ENCODE data around the gene MFAP4.

The MFAP4 gene

GRCh38 chr17:19399750-19400450, 12.9 kb upstream of the MFAP4 start:
- no peaks in the 10 kb centered on the region for H3K36me3 ChIP-seq (ENCODE audit: control insufficient read depth, insufficient read depth, low read length)
- no peak overlapping the region for H3K27ac ChIP-seq (ENCODE audit: low read length)
- H3K4me3 ChIP-seq (ENCODE audit: low read length): no peak overlapping the region
- H3K9me3 ChIP-seq (ENCODE audit: control insufficient read depth, insufficient read depth, low read length): no peaks in the 10 kb centered on the region
- no CpG with 5 or more reads among the region's 3 CpGs for WGBS (ENCODE audit: insufficient coverage, insufficient read length)
- no peaks in the 10 kb centered on the region for H3K27me3 ChIP-seq (ENCODE audit: control insufficient read depth, insufficient read depth, low read length)
- no peak for DNase-seq (ENCODE audit: low read depth, low spot score)
- peaks cover 3% of the 10 kb centered on the region; the same call in 1 of the 2 replicates for H3K4me1 ChIP-seq (ENCODE audit: control insufficient read depth, insufficient read depth, low read length)

- Histone ChIP-seq H3K27ac (ENCODE audit: low read length) (no peak overlapping the region), H3K9me3 (ENCODE audit: control insufficient read depth, insufficient read depth, low read length) (no peaks in the 10 kb centered on the region), H3K27me3 (ENCODE audit: control insufficient read depth, insufficient read depth, low read length) (no peaks in the 10 kb centered on the region), H3K36me3 (ENCODE audit: control insufficient read depth, insufficient read depth, low read length) (no peaks in the 10 kb centered on the region), H3K4me3 (ENCODE audit: low read length) (no peak overlapping the region), H3K4me1 (ENCODE audit: control insufficient read depth, insufficient read depth, low read length) (peaks cover 3% of the 10 kb centered on the region; the same call in 1 of the 2 replicates)
- DNase-seq (ENCODE audit: low read depth, low spot score): no peak
- no CpG with 5 or more reads among the region's 2 CpGs for WGBS (ENCODE audit: insufficient coverage, insufficient read length)
Observed at GRCh38 chr17:19398301-19399181, 11.6 kb upstream of the MFAP4 start.

- no CpG with 5 or more reads among the region's 6 CpGs for WGBS (ENCODE audit: insufficient coverage, insufficient read length)
- Histone ChIP-seq H3K9me3 (ENCODE audit: control insufficient read depth, insufficient read depth, low read length) (no peaks in the 10 kb centered on the region), H3K4me1 (ENCODE audit: control insufficient read depth, insufficient read depth, low read length) (peaks cover 3% of the 10 kb centered on the region; the same call in 1 of the 2 replicates), H3K27ac (ENCODE audit: low read length) (no peak overlapping the region), H3K4me3 (ENCODE audit: low read length) (no peak overlapping the region), H3K36me3 (ENCODE audit: control insufficient read depth, insufficient read depth, low read length) (no peaks in the 10 kb centered on the region), H3K27me3 (ENCODE audit: control insufficient read depth, insufficient read depth, low read length) (no peaks in the 10 kb centered on the region)
- DNase-seq (ENCODE audit: low read depth, low spot score): no peak
Observed at GRCh38 chr17:19397556-19398041, 10.6 kb upstream of the MFAP4 start.

- no peak for DNase-seq (ENCODE audit: low read depth, low spot score)
- no CpG with 5 or more reads among the region's 7 CpGs for WGBS (ENCODE audit: insufficient coverage, insufficient read length)
- H3K27me3 ChIP-seq (ENCODE audit: control insufficient read depth, insufficient read depth, low read length): no peaks in the 10 kb centered on the region
Observed at GRCh38 chr17:19392303-19392702, 5.3 kb upstream of the MFAP4 start.

GRCh38 chr17:19391432-19391831, 4.4 kb upstream of the MFAP4 start:
- no peak for DNase-seq (ENCODE audit: low read depth, low spot score)
- no peaks in the 10 kb centered on the region for H3K9me3 ChIP-seq (ENCODE audit: control insufficient read depth, insufficient read depth, low read length)
- H3K27me3 ChIP-seq (ENCODE audit: control insufficient read depth, insufficient read depth, low read length): no peaks in the 10 kb centered on the region
- no peak overlapping the region for H3K4me3 ChIP-seq (ENCODE audit: low read length)
- no CpG with 5 or more reads among the region's 7 CpGs for WGBS (ENCODE audit: insufficient coverage, insufficient read length)
- H3K27ac ChIP-seq (ENCODE audit: low read length): no peak overlapping the region
- peaks cover 8% of the 10 kb centered on the region for H3K4me1 ChIP-seq (ENCODE audit: control insufficient read depth, insufficient read depth, low read length)
- no peaks in the 10 kb centered on the region for H3K36me3 ChIP-seq (ENCODE audit: control insufficient read depth, insufficient read depth, low read length)

More at GRCh38 chr17:19392303-19392702, 5.3 kb upstream of the MFAP4 start:
- Histone ChIP-seq H3K4me3 (ENCODE audit: low read length) (no peak overlapping the region), H3K36me3 (ENCODE audit: control insufficient read depth, insufficient read depth, low read length) (no peaks in the 10 kb centered on the region), H3K9me3 (ENCODE audit: control insufficient read depth, insufficient read depth, low read length) (no peaks in the 10 kb centered on the region), H3K4me1 (ENCODE audit: control insufficient read depth, insufficient read depth, low read length) (peaks cover 6% of the 10 kb centered on the region), H3K27ac (ENCODE audit: low read length) (no peak overlapping the region)

GRCh38 chr17:19390951-19391350, 4.0 kb upstream of the MFAP4 start:
- Histone ChIP-seq H3K4me1 (ENCODE audit: control insufficient read depth, insufficient read depth, low read length) (peaks cover 9% of the 10 kb centered on the region), H3K27me3 (ENCODE audit: control insufficient read depth, insufficient read depth, low read length) (no peaks in the 10 kb centered on the region), H3K4me3 (ENCODE audit: low read length) (no peak overlapping the region), H3K27ac (ENCODE audit: low read length) (no peak overlapping the region), H3K36me3 (ENCODE audit: control insufficient read depth, insufficient read depth, low read length) (no peaks in the 10 kb centered on the region), H3K9me3 (ENCODE audit: control insufficient read depth, insufficient read depth, low read length) (no peaks in the 10 kb centered on the region)
- no peak for DNase-seq (ENCODE audit: low read depth, low spot score)
- WGBS (ENCODE audit: insufficient coverage, insufficient read length): no CpG with 5 or more reads among the region's 2 CpGs

GRCh38 chr17:19388791-19389785, 2.1 kb upstream of the MFAP4 start:
- no peak overlapping the region for H3K27ac ChIP-seq (ENCODE audit: low read length)

GRCh38 chr17:19387921-19388521, 1.0 kb upstream of the MFAP4 start:
- Histone ChIP-seq H3K27me3 (ENCODE audit: control insufficient read depth, insufficient read depth, low read length) (no peaks in the 10 kb centered on the region), H3K27ac (ENCODE audit: low read length) (no peak overlapping the region), H3K4me3 (ENCODE audit: low read length) (no peak overlapping the region), H3K4me1 (ENCODE audit: control insufficient read depth, insufficient read depth, low read length) (peaks cover 9% of the 10 kb centered on the region), H3K36me3 (ENCODE audit: control insufficient read depth, insufficient read depth, low read length) (peaks cover 14% of the 10 kb centered on the region), H3K9me3 (ENCODE audit: control insufficient read depth, insufficient read depth, low read length) (no peaks in the 10 kb centered on the region)
- DNase-seq (ENCODE audit: low read depth, low spot score): no peak
- no CpG with 5 or more reads among the region's 2 CpGs for WGBS (ENCODE audit: insufficient coverage, insufficient read length)

More at GRCh38 chr17:19388791-19389785, 2.1 kb upstream of the MFAP4 start:
- Histone ChIP-seq H3K36me3 (ENCODE audit: control insufficient read depth, insufficient read depth, low read length) (peaks cover 5% of the 10 kb centered on the region; the same call in 1 of the 2 replicates), H3K4me3 (ENCODE audit: low read length) (no peak overlapping the region), H3K27me3 (ENCODE audit: control insufficient read depth, insufficient read depth, low read length) (no peaks in the 10 kb centered on the region), H3K4me1 (ENCODE audit: control insufficient read depth, insufficient read depth, low read length) (peaks cover 9% of the 10 kb centered on the region), H3K9me3 (ENCODE audit: control insufficient read depth, insufficient read depth, low read length) (no peaks in the 10 kb centered on the region)
- no CpG with 5 or more reads among the region's 5 CpGs for WGBS (ENCODE audit: insufficient coverage, insufficient read length)
- DNase-seq (ENCODE audit: low read depth, low spot score): no peak

- DNase-seq (ENCODE audit: low read depth, low spot score): no peak
- Histone ChIP-seq H3K27ac (ENCODE audit: low read length) (no peak overlapping the region), H3K27me3 (ENCODE audit: control insufficient read depth, insufficient read depth, low read length) (no peaks in the 10 kb centered on the region), H3K4me1 (ENCODE audit: control insufficient read depth, insufficient read depth, low read length) (peaks cover 8% of the 10 kb centered on the region; the same call in 1 of the 2 replicates), H3K9me3 (ENCODE audit: control insufficient read depth, insufficient read depth, low read length) (no peaks in the 10 kb centered on the region), H3K4me3 (ENCODE audit: low read length) (0 out of 2 replicates have a peak overlapping the region, but pooled peaks have one; percentile 5), H3K36me3 (ENCODE audit: control insufficient read depth, insufficient read depth, low read length) (peaks cover 31% of the 10 kb centered on the region)
- WGBS (ENCODE audit: insufficient coverage, insufficient read length): no CpG with 5 or more reads among the region's 20 CpGs
Observed at GRCh38 chr17:19386051-19386929, 700 bp downstream of the MFAP4 start.

All from iPS DF 6.9 (cell line).